Skeletal muscle satellite cell (primary cell): ENCODE results near the gene PRSS21.
A peak's percentile ranks its signal among the peaks of the same experiment; 100 is the strongest.

Source experiments
- H3K27me3 ChIP-seq: 2 replicates; pipeline ENCODE4 v1.7.0; 2013; ENCODE audit warnings: low read length; ENCODE audit not compliant: control insufficient read depth, insufficient read depth
- H3K36me3 ChIP-seq: 2 replicates; pipeline ENCODE4 v1.7.0; 2013; ENCODE audit warnings: mild to moderate bottlenecking, control low read depth, low read length; ENCODE audit not compliant: insufficient read depth
- H3K4me1 ChIP-seq: 2 replicates; pipeline ENCODE4 v1.7.0; 2013; ENCODE audit warnings: low read length; ENCODE audit not compliant: control insufficient read depth, insufficient read depth
- H3K4me2 ChIP-seq: 2 replicates; pipeline ENCODE4 v1.7.0; 2013; ENCODE audit warnings: mild to moderate bottlenecking, low read length
- H3K4me3 ChIP-seq: 2 replicates; pipeline ENCODE4 v1.7.0; 2013; ENCODE audit warnings: low read length
- H3K9ac ChIP-seq: 2 replicates; pipeline ENCODE4 v1.7.0; 2013; ENCODE audit warnings: mild to moderate bottlenecking, low read depth, low read length, moderate library complexity
- H3K9me3 ChIP-seq: replicated peaks from 2 replicates; pipeline ENCODE4 v1.7.0; 2013; ENCODE audit warnings: mild to moderate bottlenecking, control low read depth, low read length

PRSS21 gene

DNA sequence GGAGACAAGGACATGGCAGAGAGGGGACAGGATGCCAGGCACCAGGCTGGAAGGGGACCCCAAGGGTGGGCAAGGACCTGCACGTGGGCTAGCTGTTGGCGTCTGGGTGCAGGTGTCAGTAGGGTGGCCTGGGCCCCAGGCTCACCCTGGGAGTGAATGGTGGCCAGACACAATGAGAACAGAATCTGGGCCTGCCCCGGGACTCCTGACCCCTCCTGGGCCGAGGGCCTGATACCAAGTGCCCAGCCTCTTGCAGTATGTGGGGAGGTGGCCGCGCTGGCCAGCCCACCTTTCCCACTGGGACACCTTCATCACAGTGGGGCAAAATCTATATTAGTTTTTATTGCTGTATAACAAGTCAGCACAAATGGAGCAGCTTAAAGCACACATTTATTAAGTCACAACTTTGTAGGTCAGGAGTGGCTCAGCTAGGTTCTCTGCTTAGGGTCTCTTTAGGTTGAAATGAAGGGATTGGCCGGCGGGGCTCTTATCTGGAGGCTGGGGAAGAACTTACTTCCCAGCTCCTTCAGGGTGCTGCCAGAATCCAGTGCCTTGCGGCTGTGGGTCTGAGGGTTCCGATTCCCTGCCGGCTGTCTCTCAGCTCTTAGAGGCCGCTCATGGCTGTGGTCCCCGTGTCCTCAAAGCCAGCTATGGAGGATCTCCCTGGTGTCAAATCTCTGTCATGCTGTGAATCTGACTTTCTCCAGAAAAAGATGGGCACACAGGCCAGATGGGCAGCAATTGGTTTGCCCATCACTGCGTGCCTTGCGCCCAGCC is 33.3 kb upstream of the PRSS21 start:
- Histone ChIP-seq H3K4me1 (no peaks in the 10 kb centered on the region), H3K27me3 (peaks cover 38% of the 10 kb centered on the region), H3K9me3 (no peaks in the 10 kb centered on the region), H3K4me2 (no peak overlapping the region), H3K4me3 (no peak overlapping the region), H3K36me3 (no peaks in the 10 kb centered on the region), H3K9ac (no peak overlapping the region)

DNA sequence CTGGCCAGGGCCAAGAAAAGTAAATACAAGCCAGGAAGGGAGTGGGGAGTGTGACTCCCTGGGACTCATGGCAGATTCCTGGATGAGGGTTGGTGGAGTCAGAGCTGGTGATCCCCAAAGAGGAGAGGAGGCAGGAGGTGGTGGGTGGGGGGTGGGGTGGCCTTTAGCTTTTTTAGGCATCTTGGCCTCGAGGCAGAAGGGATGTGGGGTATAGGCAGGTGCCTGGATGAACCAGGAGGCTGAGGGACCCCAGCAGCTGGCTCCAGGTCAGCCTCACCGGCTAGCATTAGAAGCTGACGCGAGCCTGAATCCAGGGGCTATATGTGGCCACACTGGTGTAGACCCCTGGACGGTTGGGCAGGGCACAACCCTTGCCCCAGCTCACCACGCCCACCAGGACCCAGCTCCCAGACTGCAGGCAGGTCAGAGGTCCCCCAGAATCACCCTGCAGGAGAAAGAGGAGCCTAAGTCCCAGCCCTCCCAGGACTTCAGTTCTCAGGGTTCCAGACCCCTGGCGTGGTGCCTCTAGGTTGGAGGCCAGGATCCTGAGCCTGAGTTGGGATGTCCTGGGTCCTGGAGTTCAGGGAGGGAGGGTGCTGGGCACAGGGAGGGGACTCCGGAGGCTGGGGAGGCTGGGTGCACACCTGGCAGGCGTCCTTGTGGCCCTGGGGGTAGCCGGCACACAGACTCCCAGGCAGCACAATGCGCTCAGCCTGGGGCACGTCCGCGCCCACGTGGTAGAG is 32.5 kb upstream of the PRSS21 start:
- H3K9ac ChIP-seq = no peak overlapping the region
- H3K9me3 ChIP-seq = no peaks in the 10 kb centered on the region
- no peaks in the 10 kb centered on the region for H3K4me1 ChIP-seq
- peak overlapping the region; percentile 59 for H3K4me2 ChIP-seq
- no peaks in the 10 kb centered on the region for H3K36me3 ChIP-seq
- peaks cover 43% of the 10 kb centered on the region for H3K27me3 ChIP-seq
- H3K4me3 ChIP-seq = no peak overlapping the region

GRCh38 chr16:2785101-2785991 is 31.7 kb upstream of the PRSS21 start:
- Histone ChIP-seq H3K36me3 (no peaks in the 10 kb centered on the region), H3K9me3 (no peaks in the 10 kb centered on the region), H3K4me2 (peak overlapping the region; percentile 59), H3K9ac (no peak overlapping the region), H3K4me3 (no peak overlapping the region), H3K27me3 (peaks cover 44% of the 10 kb centered on the region), H3K4me1 (no peaks in the 10 kb centered on the region)

- Histone ChIP-seq H3K4me2 (no peak overlapping the region), H3K4me3 (no peak overlapping the region), H3K9ac (no peak overlapping the region), H3K36me3 (no peaks in the 10 kb centered on the region), H3K4me1 (no peaks in the 10 kb centered on the region), H3K9me3 (no peaks in the 10 kb centered on the region), H3K27me3 (peaks cover 53% of the 10 kb centered on the region)
Measured at GRCh38 chr16:2786061-2786825, 30.8 kb upstream of the PRSS21 start.

DNA sequence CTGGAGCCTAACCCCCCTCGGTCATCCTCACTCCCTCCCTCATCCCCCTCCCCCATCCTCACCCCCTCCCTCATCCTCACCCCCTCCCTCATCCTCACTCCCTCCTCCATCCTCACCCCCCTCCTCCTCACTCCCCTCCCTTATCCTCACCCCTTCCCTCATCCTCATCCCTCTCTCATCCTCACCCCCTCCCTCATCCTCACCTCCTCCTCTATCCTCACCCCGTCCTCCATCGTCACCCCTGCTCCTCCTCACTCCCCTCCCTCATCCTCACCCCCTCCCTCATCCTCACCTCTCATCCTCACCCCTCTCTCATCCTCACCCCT is 30.2 kb upstream of the PRSS21 start:
- H3K27me3 ChIP-seq = peaks cover 57% of the 10 kb centered on the region
- no peak overlapping the region for H3K4me2 ChIP-seq
- H3K9ac ChIP-seq = no peak overlapping the region
- no peaks in the 10 kb centered on the region for H3K36me3 ChIP-seq
- no peaks in the 10 kb centered on the region for H3K4me1 ChIP-seq
- H3K4me3 ChIP-seq = no peak overlapping the region
- no peaks in the 10 kb centered on the region for H3K9me3 ChIP-seq

DNA sequence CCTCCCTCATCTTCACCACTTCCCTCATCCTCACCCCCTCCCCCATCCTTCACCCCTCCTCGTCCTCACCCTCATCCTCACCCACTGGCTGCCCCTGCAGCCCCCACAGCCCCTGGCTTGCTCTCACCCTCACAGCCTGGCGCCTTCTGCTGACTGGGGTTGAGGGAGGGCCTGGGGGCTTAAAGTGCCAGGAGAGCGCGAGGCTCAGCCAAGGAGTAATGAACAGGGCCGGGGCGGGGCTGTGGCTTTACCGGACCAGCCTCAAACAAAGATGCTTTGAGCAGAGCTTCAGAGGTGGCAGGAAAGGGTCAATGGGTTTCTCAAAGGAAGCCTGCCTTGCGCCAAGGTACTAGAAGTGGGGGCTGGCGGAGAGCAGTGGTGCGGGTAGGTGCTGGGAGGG is 29.6 kb upstream of the PRSS21 start, which contains the start of gene PRSS33:
Gene PRSS33 (minus strand): TSS at position 155 of the 400 bp plus-strand sequence. CDS start 1,013 bp downstream, outside the sequence.
- Histone ChIP-seq H3K9me3 (no peaks in the 10 kb centered on the region), H3K27me3 (peaks cover 57% of the 10 kb centered on the region), H3K4me1 (no peaks in the 10 kb centered on the region), H3K9ac (no peak within 1 kb of the TSS), H3K36me3 (no peaks in the 10 kb centered on the region), H3K4me2 (no peak within 1 kb of the TSS), H3K4me3 (no peak within 1 kb of the TSS)

GRCh38 chr16:2787961-2788360 is 29.1 kb upstream of the PRSS21 start:
- H3K4me1 ChIP-seq = no peaks in the 10 kb centered on the region
- no peak overlapping the region for H3K4me3 ChIP-seq
- H3K27me3 ChIP-seq = peaks cover 57% of the 10 kb centered on the region
- no peak overlapping the region for H3K9ac ChIP-seq
- H3K9me3 ChIP-seq = no peaks in the 10 kb centered on the region
- H3K36me3 ChIP-seq = no peaks in the 10 kb centered on the region
- H3K4me2 ChIP-seq = no peak overlapping the region

GRCh38 chr16:2790631-2791030 is 26.4 kb upstream of the PRSS21 start:
- no peak overlapping the region for H3K9ac ChIP-seq
- peaks cover 54% of the 10 kb centered on the region for H3K27me3 ChIP-seq
- no peaks in the 10 kb centered on the region for H3K36me3 ChIP-seq
- H3K9me3 ChIP-seq = no peaks in the 10 kb centered on the region
- no peak overlapping the region for H3K4me2 ChIP-seq
- H3K4me1 ChIP-seq = no peaks in the 10 kb centered on the region
- H3K4me3 ChIP-seq = no peak overlapping the region

- Histone ChIP-seq H3K4me1 (no peaks in the 10 kb centered on the region), H3K4me2 (no peak overlapping the region), H3K9me3 (no peaks in the 10 kb centered on the region), H3K27me3 (peaks cover 54% of the 10 kb centered on the region), H3K4me3 (no peak overlapping the region), H3K36me3 (no peaks in the 10 kb centered on the region), H3K9ac (no peak overlapping the region)
Measured at GRCh38 chr16:2791174-2791573, 25.9 kb upstream of the PRSS21 start.

DNA sequence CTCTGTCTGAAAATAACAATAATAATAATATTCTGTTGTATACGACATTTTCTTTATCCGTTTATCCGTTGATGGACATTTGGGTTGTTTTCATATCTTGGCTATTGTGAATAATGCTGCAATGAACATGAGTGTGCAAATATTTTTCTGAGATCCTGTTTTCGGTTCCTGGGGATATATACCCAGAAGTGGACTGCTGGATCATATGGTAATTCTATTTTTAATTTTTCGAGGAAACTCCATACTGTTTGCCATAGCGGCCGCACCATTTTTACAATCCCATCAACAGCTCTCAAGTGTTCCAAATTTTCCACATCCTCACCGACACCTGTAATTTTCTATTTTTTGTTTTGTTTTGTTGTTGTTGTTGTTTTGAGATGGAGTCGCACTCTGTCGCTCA is 24.1 kb upstream of the PRSS21 start:
- no peaks in the 10 kb centered on the region for H3K9me3 ChIP-seq
- no peaks in the 10 kb centered on the region for H3K36me3 ChIP-seq
- H3K9ac ChIP-seq = no peak overlapping the region
- no peaks in the 10 kb centered on the region for H3K4me1 ChIP-seq
- no peak overlapping the region for H3K4me2 ChIP-seq
- peaks cover 45% of the 10 kb centered on the region for H3K27me3 ChIP-seq
- H3K4me3 ChIP-seq = no peak overlapping the region
